Uterus (tissue), 4 donors: ENCODE results near the gene SHB. TPM values are rescaled to one million over a fixed set of nuclear protein-coding genes. Genes with fewer than 3 reads are reported as not detected.

Experiments
- DNase-seq, 2 donors: peaks; one replicate each; pipeline ENCODE4 v3.0.0-alpha.2; 2019 to 2020
- H3K27ac ChIP-seq, 2 donors: fragments of 200-600 bp; sonication (generic); 1 replicate in 1 of 2; 2 replicates in 1 of 2; pipeline ENCODE4 v1.5.1; 2016 to 2018
- H3K27me3 ChIP-seq, 2 donors: fragments of 200-600 bp; sonication (generic); one replicate each; pipeline ENCODE4 v1.5.1; 2018 to 2019; ENCODE audit warnings: control low read depth in 1 of 2
- H3K36me3 ChIP-seq, 2 donors: fragments of 200-600 bp; sonication (generic); one replicate each; pipeline ENCODE4 v1.5.1; 2019; ENCODE audit warnings: control low read depth in 1 of 2
- H3K4me1 ChIP-seq, 2 donors: fragments of 200-600 bp; sonication (generic); one replicate each; pipeline ENCODE4 v1.5.1; 2018 to 2019; ENCODE audit warnings: control low read depth in 1 of 2
- H3K4me3 ChIP-seq, 2 donors: fragments of 200-600 bp; sonication (generic); 1 replicate in 1 of 2; 2 replicates in 1 of 2; pipeline ENCODE4 v1.5.1; 2018 to 2019; ENCODE audit warnings: mild to moderate bottlenecking in 1 of 2
- H3K9me3 ChIP-seq, 2 donors: fragments of 200-600 bp; sonication (generic); one replicate each; pipeline ENCODE4 v1.5.1; 2019; ENCODE audit warnings: control low read depth in 1 of 2
- POLR2A ChIP-seq, 2 donors: fragments of 450-650 bp; IDR thresholded peaks; one replicate each; pipeline ENCODE4 v1.6.1; 2016; ENCODE audit warnings: antibody characterized with exemption in 2 of 2, mild to moderate bottlenecking in 1 of 2, moderate library complexity in 1 of 2
- intact Hi-C: fragments of 100-400 bp; cut with DNase I; formaldehyde crosslinking; loops from one replicate; pipeline ENCODE4 v1.15.1; 2023; ENCODE audit warnings: low total_unique reads
- total RNA-seq, 4 donors: library from RNA; depleted of rRNA in 3 of 4; stranded (reverse); fragments of >200 nt in 3 of 4; gene quantifications; one replicate each; pipeline versions ENCODE4 v1.1.0 to v1.2.4, GENCODE V29; 2014 to 2023
- TF ChIP-seq, protein P1 (sequence below), 4 experiments: fragments of 200-600 bp in 2 of 4; fragments of 450-650 bp in 2 of 4; sonication (generic) in 2 of 4; IDR thresholded peaks; one replicate each; pipeline ENCODE4 v1.5.1; 2016 to 2019; ENCODE audit warnings: antibody characterized with exemption in 4 of 4, mild to moderate bottlenecking in 2 of 4, moderate library complexity in 1 of 4
- donor health status: DM: yes; HTN: yes; CAD: no.

SHB gene
- total RNA-seq, 4 donors from 2014 or later: 3.5 to 19.6 (median 7.3) TPM

GRCh38 chr9:38110476-38110875, 41.4 kb upstream of the SHB start:
- DNase-seq: no peak
- TF ChIP-seq, protein P1, sequence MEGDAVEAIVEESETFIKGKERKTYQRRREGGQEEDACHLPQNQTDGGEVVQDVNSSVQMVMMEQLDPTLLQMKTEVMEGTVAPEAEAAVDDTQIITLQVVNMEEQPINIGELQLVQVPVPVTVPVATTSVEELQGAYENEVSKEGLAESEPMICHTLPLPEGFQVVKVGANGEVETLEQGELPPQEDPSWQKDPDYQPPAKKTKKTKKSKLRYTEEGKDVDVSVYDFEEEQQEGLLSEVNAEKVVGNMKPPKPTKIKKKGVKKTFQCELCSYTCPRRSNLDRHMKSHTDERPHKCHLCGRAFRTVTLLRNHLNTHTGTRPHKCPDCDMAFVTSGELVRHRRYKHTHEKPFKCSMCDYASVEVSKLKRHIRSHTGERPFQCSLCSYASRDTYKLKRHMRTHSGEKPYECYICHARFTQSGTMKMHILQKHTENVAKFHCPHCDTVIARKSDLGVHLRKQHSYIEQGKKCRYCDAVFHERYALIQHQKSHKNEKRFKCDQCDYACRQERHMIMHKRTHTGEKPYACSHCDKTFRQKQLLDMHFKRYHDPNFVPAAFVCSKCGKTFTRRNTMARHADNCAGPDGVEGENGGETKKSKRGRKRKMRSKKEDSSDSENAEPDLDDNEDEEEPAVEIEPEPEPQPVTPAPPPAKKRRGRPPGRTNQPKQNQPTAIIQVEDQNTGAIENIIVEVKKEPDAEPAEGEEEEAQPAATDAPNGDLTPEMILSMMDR (IDR thresholded peaks at IDR 0.05): no peak
- no peak for TF ChIP-seq POLR2A (IDR thresholded peaks at IDR 0.05)
- no peaks in the 10 kb centered on the region for H3K9me3 ChIP-seq
- H3K27ac ChIP-seq: no peak overlapping the region
- intact Hi-C loops: no loop called here
- no peaks in the 10 kb centered on the region for H3K36me3 ChIP-seq
- H3K27me3 ChIP-seq: no peaks in the 10 kb centered on the region
- H3K4me1 ChIP-seq: no peaks in the 10 kb centered on the region
- H3K4me3 ChIP-seq: no peak overlapping the region

GRCh38 chr9:38109601-38110000, 40.6 kb upstream of the SHB start:
- H3K36me3 ChIP-seq: no peaks in the 10 kb centered on the region
- TF ChIP-seq POLR2A (IDR thresholded peaks at IDR 0.05): no peak
- TF ChIP-seq, protein P1 (IDR thresholded peaks at IDR 0.05): no peak
- no peaks in the 10 kb centered on the region for H3K9me3 ChIP-seq
- no peaks in the 10 kb centered on the region for H3K27me3 ChIP-seq
- no peak overlapping the region for H3K4me3 ChIP-seq
- H3K27ac ChIP-seq: no peak overlapping the region
- intact Hi-C loops: loop anchor here (10.0 kb wide), 1 partner anchor 245 kb away; no protein-coding TSS in a partner anchor
- H3K4me1 ChIP-seq: no peaks in the 10 kb centered on the region
- no peak for DNase-seq

DNA sequence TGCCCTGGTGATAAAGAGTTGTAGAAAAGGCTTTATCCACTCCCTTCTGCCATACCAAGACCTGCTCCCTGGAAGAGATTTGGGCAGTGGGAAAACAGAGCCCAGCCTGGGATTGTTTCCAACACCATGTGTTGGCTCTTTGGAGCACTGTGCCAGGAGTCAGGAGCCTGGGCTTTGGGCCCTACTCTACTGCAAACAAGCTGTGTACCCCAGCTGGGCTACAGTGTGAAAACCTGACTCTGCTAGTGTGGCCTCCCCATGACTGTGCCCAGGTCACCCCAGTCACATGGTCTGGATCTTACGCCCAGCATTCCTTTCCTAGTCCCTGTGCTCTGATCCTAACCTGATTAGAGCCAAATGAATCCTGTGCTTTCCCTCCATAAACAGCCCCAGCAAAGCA, 39.3 kb upstream of the SHB start:
- Histone ChIP-seq H3K4me1 (no peaks in the 10 kb centered on the region), H3K36me3 (no peaks in the 10 kb centered on the region), H3K27me3 (no peaks in the 10 kb centered on the region), H3K9me3 (no peaks in the 10 kb centered on the region), H3K27ac (no peak overlapping the region), H3K4me3 (no peak overlapping the region)
- DNase-seq: no peak
- no peak for TF ChIP-seq POLR2A (IDR thresholded peaks at IDR 0.05)
- TF ChIP-seq, protein P1 (IDR thresholded peaks at IDR 0.05): no peak
- intact Hi-C loops: loop anchor here (10.0 kb wide), 1 partner anchor 246 kb away; no protein-coding TSS in a partner anchor

- Histone ChIP-seq H3K9me3 (no peaks in the 10 kb centered on the region), H3K4me3 (no peak overlapping the region), H3K4me1 (no peaks in the 10 kb centered on the region), H3K36me3 (no peaks in the 10 kb centered on the region), H3K27ac (no peak overlapping the region), H3K27me3 (no peaks in the 10 kb centered on the region)
- no peak for DNase-seq
- intact Hi-C loops: loop anchor here (10.0 kb wide), 1 partner anchor 247 kb away; no protein-coding TSS in a partner anchor
- TF ChIP-seq, protein P1 (IDR thresholded peaks at IDR 0.05): no peak
- no peak for TF ChIP-seq POLR2A (IDR thresholded peaks at IDR 0.05)
Observed at GRCh38 chr9:38107811-38108304, 38.8 kb upstream of the SHB start.

DNA sequence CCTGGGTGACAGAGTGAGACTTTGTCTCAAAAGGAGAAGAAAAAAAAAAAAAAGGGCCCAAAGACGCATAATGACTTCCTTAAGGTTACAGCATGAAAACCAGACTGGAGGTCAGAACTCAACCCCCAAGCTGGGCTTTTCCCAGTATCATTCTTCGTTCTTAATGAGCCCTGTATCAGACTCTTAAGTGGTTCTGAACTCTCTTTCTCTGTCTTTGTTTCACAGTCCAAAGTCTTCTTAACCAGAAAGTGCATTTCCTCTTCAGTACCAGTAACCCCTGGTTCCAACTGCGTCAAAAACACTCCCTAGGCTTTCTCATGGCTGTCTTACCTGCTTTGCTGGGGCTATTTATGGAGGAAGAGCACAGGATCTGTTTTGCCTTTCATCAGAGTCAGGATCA, 38.4 kb upstream of the SHB start:
- intact Hi-C loops: loop anchor here (10.0 kb wide), 1 partner anchor 247 kb away; no protein-coding TSS in a partner anchor
- Histone ChIP-seq H3K9me3 (no peaks in the 10 kb centered on the region), H3K4me3 (no peak overlapping the region), H3K27me3 (no peaks in the 10 kb centered on the region), H3K36me3 (no peaks in the 10 kb centered on the region), H3K27ac (no peak overlapping the region), H3K4me1 (no peaks in the 10 kb centered on the region)
- TF ChIP-seq, protein P1 (IDR thresholded peaks at IDR 0.05): no peak
- no peak for TF ChIP-seq POLR2A (IDR thresholded peaks at IDR 0.05)
- DNase-seq: no peak
